Lower leg skin (tissue), 3 donors: Measurements from ENCODE around the gene IVD.

Source experiments
- CTCF ChIP-seq, 3 donors: fragments of 450-650 bp; IDR thresholded peaks; one replicate each; pipeline ENCODE4 v1.5.1; 2016; ENCODE audit warnings: antibody characterized with exemption in 3 of 3, mild to moderate bottlenecking in 3 of 3, moderate library complexity in 2 of 3
- POLR2A ChIP-seq, 2 donors: fragments of 450-650 bp; IDR thresholded peaks; one replicate each; pipeline ENCODE4 v1.6.1; 2016 to 2017; ENCODE audit warnings: antibody characterized with exemption in 2 of 2, mild to moderate bottlenecking in 1 of 2, moderate library complexity in 1 of 2

- TF ChIP-seq CTCF (IDR thresholded peaks at IDR 0.05) (no peak), POLR2A (IDR thresholded peaks at IDR 0.05) (no peak)
These were observed 21.6 kb downstream of the IVD start for GRCh38 chr15:40427188-40427587.
